Measurements from ENCODE around the gene LPCAT1.
A peak's percentile ranks its signal among the peaks of the same experiment; 100 is the strongest.

Gene LPCAT1

GRCh38 chr5:1502737-1503120 is 21.0 kb downstream of the LPCAT1 start:
- in situ Hi-C loops (cut with MboI; ENCODE audit: low pct_unique_long_range_greater_than_20kb, low sequenced_read_pairs, unreplicated experiment), result no loop called here
- DNase-seq (ENCODE audit: low spot score), result no peak
- no peak for TF ChIP-seq CTCF (IDR thresholded peaks at IDR 0.05; ENCODE audit: extremely low read depth, insufficient read depth, missing control alignments)

GRCh38 chr5:1502046-1502736 is 21.6 kb downstream of the LPCAT1 start:
- in situ Hi-C loops (cut with MboI; ENCODE audit: low pct_unique_long_range_greater_than_20kb, low sequenced_read_pairs, unreplicated experiment), result no loop called here
- no peak for TF ChIP-seq CTCF (IDR thresholded peaks at IDR 0.05; ENCODE audit: extremely low read depth, insufficient read depth, missing control alignments)
- DNase-seq (ENCODE audit: low spot score), result peak; percentile 80

GRCh38 chr5:1501372-1502045 is 22.3 kb downstream of the LPCAT1 start:
- TF ChIP-seq CTCF (IDR thresholded peaks at IDR 0.05; ENCODE audit: extremely low read depth, insufficient read depth, missing control alignments), result no peak
- DNase-seq (ENCODE audit: low spot score), result no peak
- in situ Hi-C loops (cut with MboI; ENCODE audit: low pct_unique_long_range_greater_than_20kb, low sequenced_read_pairs, unreplicated experiment), result no loop called here

DNA sequence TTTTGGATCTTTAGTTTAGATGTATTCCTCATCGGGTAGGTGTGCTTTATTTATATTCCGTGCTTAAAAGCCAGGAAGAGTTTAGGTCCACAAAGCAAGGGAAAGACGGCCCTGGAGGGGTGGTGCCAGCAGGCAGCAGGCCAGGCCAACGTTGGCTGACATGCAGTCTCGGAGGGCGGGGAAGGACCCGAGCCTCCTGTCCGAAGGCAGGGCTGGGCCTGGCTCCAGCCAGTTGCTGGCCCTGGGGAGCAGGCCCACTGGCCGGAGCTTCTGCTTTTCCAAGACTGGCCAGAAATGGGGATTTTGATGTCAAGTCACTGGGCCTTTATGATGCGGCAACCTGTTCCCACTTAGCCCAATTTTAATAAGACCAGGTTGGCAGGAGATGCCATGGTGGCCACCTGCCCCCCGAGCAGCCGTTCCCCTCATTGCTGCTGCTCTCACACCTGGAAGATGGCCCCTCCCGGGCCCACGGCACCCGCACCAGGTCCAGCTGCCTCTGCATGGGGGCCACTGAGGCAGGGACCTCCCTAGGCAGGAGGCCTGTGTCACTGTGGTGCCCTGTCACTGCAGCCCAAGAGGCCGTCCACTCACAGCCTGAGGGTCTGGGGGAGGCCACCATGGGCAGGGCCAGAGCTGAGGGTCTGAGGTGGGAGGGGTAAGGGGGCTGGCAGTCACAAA is 23.2 kb downstream of the LPCAT1 start:
- DNase-seq (ENCODE audit: low spot score), result no peak
- in situ Hi-C loops (cut with MboI; ENCODE audit: low pct_unique_long_range_greater_than_20kb, low sequenced_read_pairs, unreplicated experiment), result no loop called here
- no peak for TF ChIP-seq CTCF (IDR thresholded peaks at IDR 0.05; ENCODE audit: extremely low read depth, insufficient read depth, missing control alignments)

DNA sequence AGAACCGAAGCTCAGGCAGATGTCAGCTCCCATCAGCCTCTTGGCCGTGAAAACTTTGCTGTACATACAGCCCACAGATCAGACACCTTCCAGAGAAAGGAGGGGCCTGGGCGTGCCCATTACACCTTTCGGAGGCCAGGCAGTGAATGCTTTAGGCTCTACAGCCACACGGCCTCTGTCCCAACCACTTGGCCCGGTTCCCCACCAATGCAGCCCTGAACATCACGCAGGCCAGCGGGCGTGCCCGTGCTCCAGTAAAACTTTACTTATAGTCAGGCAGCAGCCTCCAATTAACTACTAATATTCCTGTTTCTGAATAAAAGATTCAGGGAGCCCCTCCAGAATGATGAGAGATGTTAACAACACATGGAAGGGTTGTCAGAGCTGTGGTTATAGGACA is 23.9 kb downstream of the LPCAT1 start:
- in situ Hi-C loops (cut with MboI; ENCODE audit: low pct_unique_long_range_greater_than_20kb, low sequenced_read_pairs, unreplicated experiment), result no loop called here
- no peak for TF ChIP-seq CTCF (IDR thresholded peaks at IDR 0.05; ENCODE audit: extremely low read depth, insufficient read depth, missing control alignments)
- no peak for DNase-seq (ENCODE audit: low spot score)

GRCh38 chr5:1498623-1499416 is 24.9 kb downstream of the LPCAT1 start:
- no peak for TF ChIP-seq CTCF (IDR thresholded peaks at IDR 0.05; ENCODE audit: extremely low read depth, insufficient read depth, missing control alignments)
- in situ Hi-C loops (cut with MboI; ENCODE audit: low pct_unique_long_range_greater_than_20kb, low sequenced_read_pairs, unreplicated experiment), result no loop called here
- DNase-seq (ENCODE audit: low spot score), result peak; percentile 73
